SK-N-SH (cell line): ENCODE measurements around the gene SLC38A2. TPM values are rescaled to one million over a fixed set of nuclear protein-coding genes. Genes with fewer than 3 reads are reported as not detected.

Experiments
- CTCF ChIA-PET: fragments of 300-600, 350-600 bp; formaldehyde crosslinking; extraction: SDS; loops from one replicate; lab custom pipeline; 2021; lab: Yijun Ruan, JAX
- POLR2A ChIA-PET: fragments of 350-600 bp; sonication (Branson Sonifier 250); formaldehyde crosslinking; extraction: SDS; loops from one replicate; lab custom pipeline; 2020; ENCODE audit warnings: antibody characterized with exemption, inconsistent platforms; lab: Yijun Ruan, JAX
- DNase-seq: peaks from one replicate; pipeline ENCODE4 v3.0.0; 2012
- H2AFZ ChIP-seq: fragments of 200-600 bp; sonication (generic); 2 replicates; pipeline ENCODE4 v1.8.1; 2016; ENCODE audit warnings: antibody characterized with exemption, mild to moderate bottlenecking, low read depth
- H3F3A ChIP-seq: fragments of 200-600 bp; sonication (generic); replicated peaks from 2 replicates; pipeline ENCODE3; 2016; ENCODE audit warnings: antibody characterized with exemption, mild to moderate bottlenecking; ENCODE audit not compliant: insufficient read depth
- H3K27ac ChIP-seq, 2 experiments: fragments of 200-500 bp in 1 of 2; fragments of 200-600 bp in 1 of 2; sonication (Bioruptor generic) in 1 of 2; sonication (generic), shearing (Covaris generic) in 1 of 2; 2 replicates each; pipeline versions ENCODE4 v1.5.1 to v1.6.1; 2014 to 2016; ENCODE audit warnings: low read depth in 2 of 2, inconsistent platforms in 1 of 2, low read length in 1 of 2, mild to moderate bottlenecking in 1 of 2, mixed read lengths in 1 of 2
- H3K27me3 ChIP-seq: fragments of 200-600 bp; sonication (generic), shearing (Covaris generic); 2 replicates; pipeline ENCODE4 v1.6.1; 2016; ENCODE audit warnings: mixed run types; ENCODE audit not compliant: insufficient read depth
- H3K36me3 ChIP-seq, 2 experiments: fragments of 200-500 bp in 1 of 2; fragments of 200-600 bp in 1 of 2; sonication (Bioruptor generic) in 1 of 2; sonication (generic) in 1 of 2; replicated peaks in 1 of 2; 2 replicates each; pipeline versions ENCODE3 to v1.5.1; 2014 to 2016; ENCODE audit warnings: low read length in 1 of 2, mild to moderate bottlenecking in 1 of 2; ENCODE audit not compliant: insufficient read depth in 2 of 2, control insufficient read depth in 1 of 2
- H3K4me1 ChIP-seq, 2 experiments: fragments of 200-500 bp in 1 of 2; fragments of 200-600 bp in 1 of 2; sonication (Bioruptor generic) in 1 of 2; sonication (generic), shearing (Covaris generic) in 1 of 2; 2 replicates each; pipeline versions ENCODE4 v1.5.1 to v1.6.1; 2014 to 2016; ENCODE audit warnings: low read depth in 1 of 2, low read length in 1 of 2, mixed run types in 1 of 2; ENCODE audit not compliant: insufficient read depth in 2 of 2, control insufficient read depth in 1 of 2
- H3K4me2 ChIP-seq: fragments of 200-600 bp; sonication (generic), shearing (Covaris generic); 2 replicates; pipeline ENCODE4 v1.6.1; 2017; ENCODE audit warnings: mixed run types
- H3K4me3 ChIP-seq, 2 experiments: fragments of 200-500 bp in 1 of 2; fragments of 200-600 bp in 1 of 2; sonication (Bioruptor generic) in 1 of 2; sonication (generic), shearing (Covaris generic) in 1 of 2; 2 replicates each; pipeline versions ENCODE4 v1.5.1 to v1.8.1; 2014 to 2016; ENCODE audit warnings: low read depth in 2 of 2, inconsistent platforms in 1 of 2, low read length in 1 of 2, mild to moderate bottlenecking in 1 of 2, mixed read lengths in 1 of 2, moderate library complexity in 1 of 2
- H3K79me2 ChIP-seq: fragments of 200-600 bp; sonication (generic); 2 replicates; pipeline ENCODE4 v1.8.1; 2017; ENCODE audit warnings: mild to moderate bottlenecking; ENCODE audit not compliant: insufficient read depth
- H3K9ac ChIP-seq: fragments of 200-600 bp; sonication (generic); 2 replicates; pipeline ENCODE4 v1.6.1; 2017; ENCODE audit warnings: mixed run types
- H3K9me2 ChIP-seq: fragments of 200-600 bp; sonication (generic); 2 replicates; pipeline ENCODE4 v1.6.1; 2017; ENCODE audit warnings: mixed run types
- H3K9me3 ChIP-seq: fragments of 200-600 bp; sonication (generic); 2 replicates; pipeline ENCODE4 v1.6.1; 2017; ENCODE audit warnings: mixed run types, mild to moderate bottlenecking, moderate library complexity
- H4K20me1 ChIP-seq: fragments of 200-600 bp; sonication (generic); 2 replicates; pipeline ENCODE4 v1.6.1; 2017; ENCODE audit warnings: mild to moderate bottlenecking, mixed run types; ENCODE audit not compliant: insufficient read depth
- CHD2 ChIP-seq: fragments of 150-350 bp; IDR thresholded peaks from 2 replicates; pipeline ENCODE4 v1.6.1; 2018; ENCODE audit warnings: low read length; ENCODE audit not compliant: partially characterized antibody
- EP300 ChIP-seq, 2 experiments: IDR thresholded peaks; 2 replicates each; pipeline versions ENCODE4 v1.4.0 to v1.6.1; 2012; ENCODE audit warnings: borderline replicate concordance in 1 of 2, low read depth in 1 of 2, low read length in 1 of 2
- FOXJ3 ChIP-seq: sonication (generic); formaldehyde crosslinking; IDR thresholded peaks from 2 replicates; pipeline ENCODE4 v1.5.1; 2020; ENCODE audit warnings: mild to moderate bottlenecking, missing genetic modification reagents
- FOXM1 ChIP-seq: IDR thresholded peaks from 2 replicates; pipeline ENCODE4 v1.4.0; 2012; ENCODE audit warnings: low read depth, mild to moderate bottlenecking
- GABPA ChIP-seq: IDR thresholded peaks from 2 replicates; pipeline ENCODE4 v1.4.0; 2012; ENCODE audit warnings: low read depth, mild to moderate bottlenecking
- IRF3 ChIP-seq: fragments of 150-350 bp; IDR thresholded peaks from 2 replicates; pipeline ENCODE4 v1.6.1; 2016; ENCODE audit warnings: mild to moderate bottlenecking, low read depth, low read length
- JUND ChIP-seq: IDR thresholded peaks from 2 replicates; pipeline ENCODE4 v1.4.0; 2012
- MEF2A ChIP-seq: IDR thresholded peaks from 2 replicates; pipeline ENCODE4 v1.4.0; 2012; ENCODE audit warnings: low read depth, borderline replicate concordance
- NRF1 ChIP-seq: IDR thresholded peaks from 2 replicates; pipeline ENCODE4 v1.6.1; 2012; ENCODE audit warnings: low read depth, mild to moderate bottlenecking, low read length
- REST ChIP-seq: IDR thresholded peaks from 2 replicates; pipeline ENCODE4 v1.6.1; 2012; ENCODE audit warnings: mild to moderate bottlenecking, low read depth, low read length, moderate library complexity
- TCF12 ChIP-seq: IDR thresholded peaks from 2 replicates; pipeline ENCODE4 v1.4.0; 2012
- YY1 ChIP-seq: IDR thresholded peaks from 2 replicates; pipeline ENCODE4 v1.4.0; 2012; ENCODE audit warnings: low read depth, mild to moderate bottlenecking
- WGBS: methylation state at CpG from one replicate; pipeline ENCODE4 v1.1.6; 2017; ENCODE audit warnings: low lambda C conversion rate; 5-methylcytosine and 5-hydroxymethylcytosine counted together
- polyA plus RNA-seq, 3 experiments: library from polyadenylated mRNA; depleted of rRNA; stranded (reverse); fragments of >200 nt; gene quantifications; 2 replicates each; pipeline ENCODE4 v1.2.3, GENCODE V29; 2012

Gene SLC38A2
- polyA plus RNA-seq, 1 of the 3 experiments (the other 2 are of a cell fraction), result 135 TPM

GRCh38 chr12:46408441-46408840 is 35.9 kb upstream of the SLC38A2 start:
- H3K9ac ChIP-seq, result no peak overlapping the region
- no peak overlapping the region for H3K27ac ChIP-seq
- 97% methylated on average over 4 of the region's 4 CpGs for WGBS
- no peak overlapping the region for H3K4me2 ChIP-seq
- no peaks in the 10 kb centered on the region for H3K9me3 ChIP-seq
- H3K9me2 ChIP-seq, result no peaks in the 10 kb centered on the region
- H3K36me3 ChIP-seq, result no peaks in the 10 kb centered on the region
- H3K4me3 ChIP-seq, result no peak overlapping the region
- no peak for DNase-seq
- POLR2A ChIA-PET, result no interaction called here
- peaks cover 0 to 6% of the 10 kb centered on the region in 2 experiments; a peak in 3 of 4 replicates for H3K4me1 ChIP-seq
- no peak overlapping the region for H2AFZ ChIP-seq
- H3K79me2 ChIP-seq, result no peaks in the 10 kb centered on the region
- H3K27me3 ChIP-seq, result no peaks in the 10 kb centered on the region
- CTCF ChIA-PET, result no interaction called here
- TF ChIP-seq GABPA, result no peak
- TF ChIP-seq JUND, result no peak
- no peak for TF ChIP-seq YY1
- no peak for TF ChIP-seq NRF1
- TF ChIP-seq IRF3, result no peak
- no peak for TF ChIP-seq TCF12
- TF ChIP-seq FOXM1, result no peak
- TF ChIP-seq EP300 (IDR thresholded peaks at IDR 0.05; ENCODE audit: borderline replicate concordance in 1 of 2, low read depth in 1 of 2, low read length in 1 of 2), result no peak
- no peak for TF ChIP-seq CHD2
- no peak for TF ChIP-seq FOXJ3
- no peak for TF ChIP-seq MEF2A
- H4K20me1 ChIP-seq, result no peaks in the 10 kb centered on the region
- H3F3A ChIP-seq, result peaks cover 14% of the 10 kb centered on the region

- CTCF ChIA-PET, result no interaction called here
- POLR2A ChIA-PET, result no interaction called here
- WGBS, result 89% methylated on average over 2 of the region's 2 CpGs
Measured at GRCh38 chr12:46407361-46407760, 34.8 kb upstream of the SLC38A2 start.

More at GRCh38 chr12:46407361-46407760, 34.8 kb upstream of the SLC38A2 start:
- Histone ChIP-seq H3K9me2 (no peaks in the 10 kb centered on the region), H3K4me3 (no peak overlapping the region), H2AFZ (no peak overlapping the region), H3K4me1 (peaks cover 0 to 17% of the 10 kb centered on the region in 2 experiments; a peak in 3 of 4 replicates), H3K27me3 (no peaks in the 10 kb centered on the region), H3K36me3 (no peaks in the 10 kb centered on the region), H3K9ac (no peak overlapping the region), H3K27ac (no peak overlapping the region), H3K4me2 (no peak overlapping the region), H3K9me3 (no peaks in the 10 kb centered on the region), H3F3A (peaks cover 23% of the 10 kb centered on the region), H4K20me1 (no peaks in the 10 kb centered on the region), H3K79me2 (no peaks in the 10 kb centered on the region)
- no peak for DNase-seq
- TF ChIP-seq REST (no peak), NRF1 (no peak), JUND (no peak), FOXJ3 (no peak)
